Umbilical cord (tissue), 2 donors: ENCODE measurements around the gene FBXO38. TPM values are rescaled to one million over a fixed set of nuclear protein-coding genes. Genes with fewer than 3 reads are reported as not detected.
A peak's percentile ranks its signal among the peaks of the same experiment; 100 is the strongest.
"Not testable (repeated sequence)": the region's sequence is repeated elsewhere in the genome, so short reads cannot be mapped to it uniquely, and the experiment has no call there.

ENCODE experiments used
- DNase-seq: peaks from one replicate; pipeline ENCODE4 v3.0.0-alpha.2; 2015; ENCODE audit warnings: low spot score
- total RNA-seq: library from RNA; depleted of rRNA; stranded (reverse); fragments of >200 nt; gene quantifications from one replicate; pipeline ENCODE4 v1.2.3, GENCODE V29; 2014; ENCODE audit warnings: low replicate concordance; ENCODE audit not compliant: insufficient read depth

The FBXO38 gene
- total RNA-seq, 1 donor from 2014 or later: 79.4 TPM

- DNase-seq: no peak
Observed at GRCh38 chr5:148427370-148428042, 43.7 kb downstream of the FBXO38 start.

GRCh38 chr5:148428848-148429247, 45.1 kb downstream of the FBXO38 start:
- no peak for DNase-seq

GRCh38 chr5:148433826-148434225, 50.1 kb downstream of the FBXO38 start:
- DNase-seq: no peak

- no peak for DNase-seq
Observed at GRCh38 chr5:148436029-148436428, 52.3 kb downstream of the FBXO38 start.

- no peak for DNase-seq
Observed at GRCh38 chr5:148437249-148437648, 53.5 kb downstream of the FBXO38 start.

GRCh38 chr5:148438933-148439332, 55.2 kb downstream of the FBXO38 start:
- no peak for DNase-seq

GRCh38 chr5:148443241-148443640, 59.5 kb downstream of the FBXO38 start:
- no peak for DNase-seq

GRCh38 chr5:148443998-148444397, 60.2 kb downstream of the FBXO38 start:
- DNase-seq: peak; percentile 82

- DNase-seq: no peak
Observed at GRCh38 chr5:148445578-148445977, 61.8 kb downstream of the FBXO38 start.

- no peak for DNase-seq
Observed at GRCh38 chr5:148446611-148447010, 62.9 kb downstream of the FBXO38 start.

GRCh38 chr5:148452499-148453193, 68.9 kb downstream of the FBXO38 start:
- no peak for DNase-seq

- DNase-seq: no peak
Observed at GRCh38 chr5:148454576-148454975, 70.8 kb downstream of the FBXO38 start.

GRCh38 chr5:148455185-148455584, 71.4 kb downstream of the FBXO38 start:
- no peak for DNase-seq

- no peak for DNase-seq
Observed at GRCh38 chr5:148457183-148457620, 73.4 kb downstream of the FBXO38 start.

GRCh38 chr5:148458036-148458888, 74.5 kb downstream of the FBXO38 start:
- no peak for DNase-seq

GRCh38 chr5:148459669-148460068, 75.9 kb downstream of the FBXO38 start:
- DNase-seq: no peak

GRCh38 chr5:148465381-148466235, 81.8 kb downstream of the FBXO38 start:
- no peak for DNase-seq

- no peak for DNase-seq
Observed at GRCh38 chr5:148466236-148466580, 82.5 kb downstream of the FBXO38 start.

GRCh38 chr5:148467958-148468357, 84.2 kb downstream of the FBXO38 start:
- no peak for DNase-seq

GRCh38 chr5:148468746-148469145, 85.0 kb downstream of the FBXO38 start:
- not testable (repeated sequence) for DNase-seq

GRCh38 chr5:148469501-148469935, 85.8 kb downstream of the FBXO38 start:
- no peak for DNase-seq
